ENCODE data around the gene KCNG2. TPM values are rescaled to one million over a fixed set of nuclear protein-coding genes. Genes with fewer than 3 reads are reported as not detected.

Gene KCNG2
- total RNA-seq, 1 experiment from 2014 or later, result not detected

- no TSS peak for BruUV-seq (replicated peaks)
- Histone ChIP-seq H3K79me2 (ENCODE audit: insufficient read depth, low read length) (no peaks in the 10 kb centered on the region), H3K4me2 (ENCODE audit: low read length) (no peak overlapping the region), H4K20me1 (ENCODE audit: insufficient read depth) (no peaks in the 10 kb centered on the region), H3K4me1 (ENCODE audit: control insufficient read depth in 1 of 2, insufficient read depth in 2 of 2, low read length in 2 of 2) (no peaks in the 10 kb centered on the region), H3K36me3 (ENCODE audit: control insufficient read depth in 1 of 2, insufficient read depth in 2 of 2, low read length in 2 of 2) (no peaks in the 10 kb centered on the region), H3K9me3 (ENCODE audit: control insufficient read depth in 1 of 2, insufficient read depth in 1 of 2, low read depth in 1 of 2, low read length in 2 of 2) (no peaks in the 10 kb centered on the region), H3K9ac (ENCODE audit: low read length) (no peak overlapping the region), H3K4me3 (replicated peaks in 1 of 2; ENCODE audit: low read depth in 1 of 2, low read length in 2 of 2) (no peak overlapping the region), H3K9me2 (ENCODE audit: insufficient read depth) (no peaks in the 10 kb centered on the region), H2AFZ (ENCODE audit: low read depth, low read length, poor library complexity, severe bottlenecking) (no peak overlapping the region), H3K27me3 (ENCODE audit: insufficient read depth, low read length) (no peaks in the 10 kb centered on the region), H3K27ac (ENCODE audit: low read depth, low read length) (no peak overlapping the region)
- ChIA-PET CTCF (no interaction called here), RAD21 (ENCODE audit: low non-redundant PET in 1 of 2, low total read pairs in 2 of 2, uncharacterized antibody in 2 of 2, unreplicated experiment in 2 of 2) (no interaction called here), POLR2A (no interaction called here)
- ATAC-seq, result no peak
- intact Hi-C loops (cut with micrococcal nuclease), result no loop called here
- DNase-seq (ENCODE audit: low read depth, low spot score), result no peak
- TF ChIP-seq REST (IDR thresholded peaks at IDR 0.05; ENCODE audit: low read depth), result no peak
- TF ChIP-seq POLR2A (IDR thresholded peaks at IDR 0.05; ENCODE audit: borderline replicate concordance, extremely low read depth, insufficient read depth, insufficient read length), result no peak
- no peak for TF ChIP-seq CTCF (IDR thresholded peaks at IDR 0.05 in 2 of 3, conservative IDR thresholded peaks at IDR 0.05 in 1 of 3; ENCODE audit: borderline replicate concordance in 1 of 3, insufficient read depth in 1 of 3, low read depth in 2 of 3, low read length in 2 of 3)
- no peak for TF ChIP-seq ZNF274 (IDR thresholded peaks at IDR 0.05; ENCODE audit: low read depth, low read length)
- no peak for TF ChIP-seq TCF7L2 (IDR thresholded peaks at IDR 0.05; ENCODE audit: borderline replicate concordance, extremely low read depth, insufficient read depth, insufficient read length)
- no peak for TF ChIP-seq SP1 (IDR thresholded peaks at IDR 0.05; ENCODE audit: low read depth)
- TF ChIP-seq POLR2AphosphoS5 (IDR thresholded peaks at IDR 0.05; ENCODE audit: low read depth, low read length), result no peak
- no peak for TF ChIP-seq SRF (IDR thresholded peaks at IDR 0.05; ENCODE audit: low read depth)
- no peak for TF ChIP-seq ZBTB33 (IDR thresholded peaks at IDR 0.05; ENCODE audit: extremely low read depth, insufficient replicate concordance, low read length)
Observed at GRCh38 chr18:79785831-79786230, 11.9 kb upstream of the KCNG2 start.

All from HCT116 (cell line).